ENCODE measurements around the gene TCEANC.

The TCEANC gene

DNA sequence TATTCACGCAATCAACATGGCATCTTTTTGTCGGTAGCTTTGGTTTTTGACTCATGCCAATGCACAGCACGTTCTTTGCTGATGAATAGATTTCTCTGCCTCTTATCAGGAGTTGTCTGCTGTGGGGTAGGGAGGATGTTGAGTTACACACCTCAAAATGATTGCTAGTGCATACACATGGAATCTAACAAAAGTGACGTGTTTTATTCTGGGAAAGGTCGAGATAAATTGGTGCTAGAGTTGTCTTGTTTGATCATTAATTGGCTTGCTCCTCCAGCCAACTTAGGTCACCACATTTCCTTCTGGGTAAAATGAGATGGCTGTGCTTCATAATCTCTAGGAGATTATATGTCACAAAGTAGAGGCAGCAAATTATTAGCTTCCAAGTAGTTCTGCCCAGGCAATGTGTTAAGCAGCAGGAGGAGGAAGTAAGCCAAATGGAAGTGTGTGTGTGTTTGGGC, 39.9 kb downstream of the TCEANC start:
- DNase-seq (ENCODE audit: low spot score), result no peak

DNA sequence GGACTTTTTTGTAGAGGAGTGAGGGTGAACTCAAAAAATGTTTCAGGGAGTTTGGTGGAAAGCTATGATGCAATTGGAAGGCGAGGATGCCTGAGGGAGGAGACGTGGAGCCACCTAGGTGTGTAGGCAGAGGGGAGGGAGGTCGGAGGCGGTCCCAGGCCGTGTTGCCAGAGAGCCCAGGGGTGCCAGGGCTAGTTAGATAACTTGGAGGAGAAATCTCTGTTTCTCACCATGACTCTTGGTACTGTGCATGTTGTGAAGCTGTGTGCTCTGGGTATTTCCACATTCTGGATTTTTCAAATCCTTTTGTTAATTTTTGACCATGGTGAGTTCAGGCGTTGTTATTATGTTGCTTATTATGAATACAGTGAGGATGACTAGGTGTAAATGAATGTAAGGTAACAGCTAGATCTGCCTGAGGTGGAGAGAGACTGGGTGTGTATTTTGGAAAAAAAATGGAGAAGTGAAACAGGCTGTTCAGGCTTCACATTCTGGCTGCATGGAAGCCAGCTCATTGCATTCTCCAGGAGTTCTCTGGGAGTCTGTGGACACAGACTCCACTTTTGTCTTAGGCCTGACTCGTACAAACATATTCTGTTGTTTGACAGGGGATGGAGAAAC, 40.5 kb downstream of the TCEANC start:
- DNase-seq (ENCODE audit: low spot score), result no peak

DNA sequence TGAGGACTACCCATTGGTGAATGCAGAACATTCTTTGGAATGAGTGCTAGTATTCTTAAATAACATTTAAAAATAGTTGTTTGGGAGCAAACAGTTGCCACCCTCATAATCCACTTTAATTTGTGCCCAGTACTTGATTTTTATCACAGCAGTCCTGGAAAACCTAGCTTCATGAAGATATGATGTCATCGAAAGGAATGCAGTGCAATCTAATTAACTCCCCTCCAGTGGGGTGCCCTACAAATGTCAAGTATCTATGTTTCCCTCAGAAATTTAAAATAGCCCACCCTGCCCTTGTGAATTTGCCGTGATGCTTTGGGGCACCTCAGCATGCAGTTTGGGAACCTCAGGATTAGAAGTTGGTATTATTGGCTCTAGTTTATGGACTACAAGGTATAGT, 41.4 kb downstream of the TCEANC start:
- DNase-seq (ENCODE audit: low spot score), result no peak

- no peak for DNase-seq (ENCODE audit: low spot score)
Measured at GRCh38 chrX:13694983-13695382, 42.0 kb downstream of the TCEANC start.

GRCh38 chrX:13695601-13696115, 42.7 kb downstream of the TCEANC start:
- DNase-seq (ENCODE audit: low spot score), result no peak

DNA sequence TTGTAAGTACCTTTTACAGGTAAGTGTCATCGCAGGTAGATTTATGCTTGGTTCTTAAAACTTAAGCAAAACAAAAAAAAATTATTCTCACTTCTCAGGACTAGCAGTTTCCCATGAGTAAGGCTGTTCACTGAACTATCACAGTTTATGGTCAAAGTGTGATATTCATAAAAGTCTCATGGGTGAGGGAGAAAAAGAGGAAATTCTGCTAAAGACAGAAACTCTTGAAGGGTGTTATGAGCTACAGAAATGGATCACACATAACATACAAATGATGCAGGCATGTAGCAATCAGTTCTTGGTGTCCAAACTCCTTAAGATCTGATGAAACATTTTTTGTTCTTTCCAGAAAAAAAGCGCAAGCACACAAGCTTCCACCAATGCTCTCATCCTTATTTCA, 44.5 kb downstream of the TCEANC start:
- no peak for DNase-seq (ENCODE audit: low spot score)

DNA sequence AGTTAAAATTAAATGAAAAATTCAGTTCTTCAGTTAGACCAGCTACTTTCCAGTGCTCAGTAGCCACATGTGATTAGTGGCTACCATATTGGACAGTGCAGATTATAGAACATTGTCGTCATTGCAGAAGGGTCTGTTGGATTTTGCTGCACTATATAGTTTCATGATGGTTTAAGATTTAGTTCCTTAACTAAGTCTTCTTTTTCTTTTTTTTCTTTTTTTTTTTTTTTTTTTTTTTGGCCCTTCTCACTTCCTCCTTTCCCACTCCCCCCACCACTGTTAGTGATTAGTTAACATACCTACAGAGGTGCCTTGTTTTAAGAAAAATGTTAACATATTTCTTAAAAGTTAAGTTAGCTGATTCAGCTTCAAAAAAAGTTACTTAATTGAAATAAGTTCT, 45.0 kb downstream of the TCEANC start:
- no peak for DNase-seq (ENCODE audit: low spot score)

- DNase-seq (ENCODE audit: low spot score), result no peak
Measured at GRCh38 chrX:13698432-13698831, 45.5 kb downstream of the TCEANC start.

GRCh38 chrX:13699183-13699826, 46.4 kb downstream of the TCEANC start:
- DNase-seq (ENCODE audit: low spot score), result no peak

DNA sequence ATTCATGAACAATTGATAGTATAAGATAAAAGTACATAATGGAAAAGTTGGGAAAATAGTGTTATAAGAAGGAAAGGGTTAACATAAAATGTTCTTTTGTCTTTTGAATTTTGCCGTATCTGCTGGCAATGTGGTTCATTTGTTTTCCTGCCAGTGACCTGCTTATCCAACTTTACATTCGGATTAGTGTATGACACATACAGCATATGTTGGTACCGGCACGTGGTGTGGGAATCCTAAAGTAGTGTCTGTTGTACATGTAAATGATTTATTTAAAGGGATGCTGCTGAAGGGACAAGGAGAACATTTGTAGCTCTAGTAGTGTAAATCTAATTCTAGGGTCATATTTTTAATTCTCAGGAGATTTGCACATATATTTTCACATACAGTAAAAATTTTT, 47.4 kb downstream of the TCEANC start:
- DNase-seq (ENCODE audit: low spot score), result no peak

DNA sequence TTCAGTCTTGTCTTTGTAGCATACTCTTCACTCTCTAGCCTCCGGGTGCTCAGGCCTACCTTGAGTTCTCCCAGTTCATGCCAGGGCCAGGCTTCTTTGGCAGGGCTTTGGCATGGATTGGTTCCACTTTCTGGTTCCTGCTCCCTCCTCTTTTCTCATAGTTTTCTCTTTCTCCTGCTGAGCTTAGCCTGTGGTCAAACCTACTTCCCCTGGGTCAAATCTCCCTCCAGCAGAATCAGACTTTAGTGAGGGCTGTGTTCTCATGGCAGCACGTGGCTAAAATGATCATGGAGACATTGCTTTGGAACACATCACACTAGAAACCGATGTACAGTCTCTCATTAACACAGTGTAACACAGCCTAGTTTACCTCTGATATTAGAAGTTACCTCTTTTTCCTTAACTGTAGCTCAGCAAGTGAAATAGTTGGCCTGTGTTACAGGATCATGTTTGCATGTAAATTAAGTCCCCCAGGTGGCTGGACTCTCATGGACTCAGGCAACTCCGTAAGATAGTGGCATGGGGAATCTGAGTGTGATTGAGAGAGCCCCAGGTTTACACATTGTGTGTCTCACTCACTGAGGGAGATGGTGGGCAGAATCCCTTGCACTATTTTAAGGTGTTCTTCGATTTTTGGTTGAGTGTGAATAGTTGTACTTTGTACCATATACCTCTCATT, 49.3 kb downstream of the TCEANC start:
- DNase-seq (ENCODE audit: low spot score), result no peak

DNA sequence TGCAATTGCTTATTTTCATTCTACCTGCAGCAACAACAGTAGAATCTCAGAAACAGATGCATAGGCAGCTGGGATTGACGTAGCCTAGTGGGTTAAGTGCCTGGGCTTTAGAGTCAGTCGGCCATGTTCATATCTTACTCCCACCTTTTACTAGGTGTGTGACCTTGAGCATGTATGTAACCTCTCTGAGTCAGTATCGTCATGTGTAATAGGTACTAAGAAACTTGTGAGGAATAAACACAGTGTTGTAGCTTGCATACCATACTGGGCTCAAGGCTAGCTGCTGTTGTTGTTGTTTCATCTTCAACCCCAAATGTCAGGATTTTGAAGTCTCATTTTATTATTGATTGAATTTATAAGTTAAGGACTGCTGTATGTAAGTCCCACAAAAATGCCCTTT, 50.2 kb downstream of the TCEANC start:
- no peak for DNase-seq (ENCODE audit: low spot score)

DNA sequence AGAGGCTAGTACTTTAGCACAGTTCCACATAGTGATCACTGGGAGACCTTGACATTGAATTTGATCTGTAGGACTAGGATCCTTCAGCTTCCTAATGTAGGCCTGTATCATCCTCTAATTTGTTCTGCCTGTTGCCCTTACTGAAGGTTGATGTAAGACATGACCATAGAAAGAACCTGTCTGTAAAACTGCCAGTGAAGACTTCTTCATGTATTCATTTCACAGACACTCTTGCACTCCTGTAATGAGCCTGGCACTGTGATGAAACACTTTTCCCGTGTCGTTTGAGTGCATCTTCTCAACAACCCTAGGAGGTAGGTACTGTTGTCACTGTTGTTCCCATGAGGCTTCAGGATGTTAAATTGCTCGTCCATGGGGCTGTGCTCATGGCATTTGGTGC, 50.6 kb downstream of the TCEANC start:
- DNase-seq (ENCODE audit: low spot score), result no peak

DNA sequence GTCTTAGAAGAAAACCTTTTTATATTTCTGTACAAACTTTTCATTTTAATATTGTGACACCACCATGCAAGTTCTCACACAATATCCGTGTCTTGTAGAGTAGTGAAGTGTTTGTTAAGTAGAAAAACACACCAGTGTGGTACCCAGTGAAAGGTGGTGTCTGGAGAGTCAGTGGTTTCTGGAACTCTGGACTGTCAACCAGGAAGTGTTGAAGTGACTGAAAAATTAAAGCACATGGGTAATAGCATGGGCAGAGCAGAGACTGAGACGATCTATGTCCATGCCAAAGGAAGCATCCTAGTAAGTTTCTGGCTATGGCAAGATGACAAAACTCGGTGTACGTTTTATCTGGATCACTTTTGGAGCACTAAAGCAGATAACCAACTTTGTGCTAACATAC, 58.2 kb downstream of the TCEANC start:
- no peak for DNase-seq (ENCODE audit: low spot score)

Measured in germinal center (tissue), 1 donor.